Osteocyte (in vitro differentiated cells): ENCODE results near the gene KIRREL3. TPM values are rescaled to one million over a fixed set of nuclear protein-coding genes. Genes with fewer than 3 reads are reported as not detected.

ENCODE experiments used
- DNase-seq: peaks from one replicate; pipeline ENCODE4 v3.0.0; 2021; ENCODE audit warnings: mixed read lengths; ENCODE audit not compliant: unreplicated experiment; ENCODE audit errors: extremely low spot score
- H3K27ac Mint-ChIP-seq: one replicate; pipeline ENCODE4 v1.8.0; 2021; ENCODE audit warnings: mild to moderate bottlenecking, mixed read lengths; ENCODE audit not compliant: unreplicated experiment
- H3K27me3 Mint-ChIP-seq: one replicate; pipeline ENCODE4 v1.8.0; 2021; ENCODE audit warnings: mixed read lengths; ENCODE audit not compliant: unreplicated experiment
- H3K36me3 Mint-ChIP-seq: one replicate; pipeline ENCODE4 v1.8.0; 2021; ENCODE audit warnings: mixed read lengths; ENCODE audit not compliant: unreplicated experiment
- H3K4me1 Mint-ChIP-seq: one replicate; pipeline ENCODE4 v1.8.0; 2021; ENCODE audit warnings: mixed read lengths; ENCODE audit not compliant: unreplicated experiment
- H3K4me3 Mint-ChIP-seq: one replicate; pipeline ENCODE4 v1.8.0; 2021; ENCODE audit warnings: mild to moderate bottlenecking, moderate library complexity, mixed read lengths; ENCODE audit not compliant: unreplicated experiment
- H3K9me3 Mint-ChIP-seq: one replicate; pipeline ENCODE4 v1.8.0; 2021; ENCODE audit warnings: mixed read lengths; ENCODE audit not compliant: unreplicated experiment
- CTCF ChIP-seq: fragments of 200-600 bp; sonication (generic); IDR thresholded peaks from 2 replicates; pipeline ENCODE4 v1.5.0; 2021; ENCODE audit warnings: antibody characterized with exemption, mild to moderate bottlenecking, moderate library complexity
- total RNA-seq: library from RNA; stranded (reverse); gene quantifications from 2 replicates; pipeline ENCODE4 v1.2.1, GENCODE V29; 2021

KIRREL3 gene
- total RNA-seq, 1 donor from 2014 or later: 1.2 TPM

DNA sequence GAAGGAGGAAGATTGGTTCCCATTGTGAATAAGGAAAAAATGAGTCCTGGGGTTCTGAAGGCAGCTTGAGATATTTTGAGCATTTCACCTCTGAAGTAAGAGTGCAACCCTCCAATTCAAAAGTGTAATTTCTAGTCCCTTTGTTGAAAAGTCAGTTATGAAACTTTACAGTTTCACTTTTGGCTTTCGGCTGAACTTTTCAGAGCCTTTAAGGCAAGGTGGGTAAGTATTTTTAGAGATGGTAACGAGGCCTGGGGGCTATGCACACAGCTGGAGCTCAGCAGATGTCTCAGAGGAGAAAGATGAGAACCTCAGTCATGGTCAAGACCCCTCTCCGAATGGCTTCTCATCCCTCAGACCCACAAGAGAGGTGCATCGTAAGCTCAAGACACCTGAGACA is 267.6 kb downstream of the KIRREL3 start:
- peaks cover 2% of the 10 kb centered on the region for H3K4me1 Mint-ChIP-seq
- no peak overlapping the region for H3K27ac Mint-ChIP-seq
- H3K36me3 Mint-ChIP-seq: no peaks in the 10 kb centered on the region
- DNase-seq: no peak
- no peak for TF ChIP-seq CTCF
- H3K9me3 Mint-ChIP-seq: no peaks in the 10 kb centered on the region
- no peak overlapping the region for H3K4me3 Mint-ChIP-seq
- H3K27me3 Mint-ChIP-seq: no peaks in the 10 kb centered on the region

- Mint-ChIP-seq H3K36me3 (no peaks in the 10 kb centered on the region), H3K27me3 (no peaks in the 10 kb centered on the region), H3K4me3 (no peak overlapping the region), H3K9me3 (no peaks in the 10 kb centered on the region), H3K27ac (no peak overlapping the region), H3K4me1 (peaks cover 2% of the 10 kb centered on the region)
- TF ChIP-seq CTCF: no peak
- DNase-seq: no peak
Measured at GRCh38 chr11:126731576-126732142, 268.9 kb downstream of the KIRREL3 start.

DNA sequence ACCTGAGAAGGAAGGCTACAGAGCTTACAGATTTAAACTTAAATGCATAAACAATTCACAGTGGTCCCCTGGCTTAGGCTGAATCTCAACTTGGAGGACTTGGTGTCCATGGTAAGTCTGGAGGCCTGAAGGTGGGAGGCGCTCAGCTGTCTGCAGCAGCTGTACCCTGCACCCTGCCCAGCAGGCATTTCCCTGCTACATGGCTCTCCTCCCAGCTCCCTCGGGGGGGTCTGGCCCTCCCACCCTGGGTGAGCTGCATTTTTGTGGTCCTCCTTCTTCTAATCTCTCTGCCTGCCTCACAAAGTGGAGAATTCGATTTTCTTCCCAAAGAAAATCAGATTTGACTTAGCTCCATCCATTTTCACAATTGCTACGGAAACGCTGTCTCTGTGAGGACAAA is 273.2 kb downstream of the KIRREL3 start:
- Mint-ChIP-seq H3K9me3 (no peaks in the 10 kb centered on the region), H3K27ac (no peak overlapping the region)
- DNase-seq: no peak

DNA sequence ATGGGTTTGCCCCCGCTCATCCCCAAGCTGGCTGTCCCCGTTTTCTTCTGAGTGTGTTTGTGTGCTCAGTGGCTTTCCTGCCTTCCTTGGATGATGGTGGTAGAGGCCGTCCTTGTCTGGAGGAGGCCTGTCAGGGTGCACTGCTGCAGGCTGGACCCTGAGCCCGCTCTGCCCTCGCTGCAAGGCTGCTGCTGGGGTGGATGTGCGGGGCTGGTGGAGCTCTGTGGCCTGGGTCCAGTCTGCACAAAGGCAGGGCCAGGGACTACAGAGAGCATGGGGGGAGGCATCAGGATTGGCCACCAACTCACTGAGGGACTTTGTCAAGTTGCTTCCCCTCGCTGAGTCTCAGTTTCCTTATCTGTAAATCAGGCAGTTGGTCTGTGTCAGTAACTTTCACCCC is 275.0 kb downstream of the KIRREL3 start:
- no peaks in the 10 kb centered on the region for H3K9me3 Mint-ChIP-seq

More for the DNA sequence above, 273.2 kb downstream of the KIRREL3 start:
- TF ChIP-seq CTCF: no peak
- H3K4me1 Mint-ChIP-seq: no peaks in the 10 kb centered on the region
- H3K27me3 Mint-ChIP-seq: no peaks in the 10 kb centered on the region
- no peaks in the 10 kb centered on the region for H3K36me3 Mint-ChIP-seq
- H3K4me3 Mint-ChIP-seq: no peak overlapping the region

DNA sequence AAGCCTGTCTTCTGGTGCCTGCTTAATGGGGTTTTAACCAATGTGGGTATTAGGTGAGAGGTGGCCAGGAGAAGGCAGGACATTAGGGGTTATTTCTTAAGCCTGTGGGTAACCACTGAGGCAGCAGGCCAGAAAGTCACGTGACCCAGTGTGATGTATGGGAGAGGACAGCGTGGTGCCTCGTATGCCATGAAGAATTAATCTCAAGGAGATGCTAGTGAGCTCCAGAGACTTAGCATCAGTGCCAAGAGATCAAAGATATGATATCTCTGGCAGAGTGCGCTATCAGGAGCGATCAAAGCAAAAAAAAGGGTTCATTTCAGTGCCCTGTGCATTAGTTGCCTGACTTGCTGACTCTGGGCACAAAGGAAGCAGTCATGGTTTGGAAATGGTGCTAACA is 275.5 kb downstream of the KIRREL3 start:
- H3K27ac Mint-ChIP-seq: no peak overlapping the region
- H3K9me3 Mint-ChIP-seq: no peaks in the 10 kb centered on the region
- peaks cover 4% of the 10 kb centered on the region for H3K4me1 Mint-ChIP-seq

More for the DNA sequence above, 275.0 kb downstream of the KIRREL3 start:
- Mint-ChIP-seq H3K4me1 (peaks cover 4% of the 10 kb centered on the region), H3K27me3 (no peaks in the 10 kb centered on the region), H3K4me3 (no peak overlapping the region), H3K36me3 (no peaks in the 10 kb centered on the region), H3K27ac (no peak overlapping the region)
- DNase-seq: no peak
- TF ChIP-seq CTCF: no peak

More for the DNA sequence above, 275.5 kb downstream of the KIRREL3 start:
- no peak overlapping the region for H3K4me3 Mint-ChIP-seq
- no peaks in the 10 kb centered on the region for H3K36me3 Mint-ChIP-seq
- TF ChIP-seq CTCF: no peak
- no peaks in the 10 kb centered on the region for H3K27me3 Mint-ChIP-seq
- no peak for DNase-seq
